ENCODE results near the gene NEURL1. TPM values are rescaled to one million over a fixed set of nuclear protein-coding genes. Genes with fewer than 3 reads are reported as not detected.

The NEURL1 gene
- total RNA-seq, 3 donors from 2014 or later (not counting 1 experiment from before 2014, with no cell fraction given) = 0.95 to 8.5 (median 1.5) TPM

DNA sequence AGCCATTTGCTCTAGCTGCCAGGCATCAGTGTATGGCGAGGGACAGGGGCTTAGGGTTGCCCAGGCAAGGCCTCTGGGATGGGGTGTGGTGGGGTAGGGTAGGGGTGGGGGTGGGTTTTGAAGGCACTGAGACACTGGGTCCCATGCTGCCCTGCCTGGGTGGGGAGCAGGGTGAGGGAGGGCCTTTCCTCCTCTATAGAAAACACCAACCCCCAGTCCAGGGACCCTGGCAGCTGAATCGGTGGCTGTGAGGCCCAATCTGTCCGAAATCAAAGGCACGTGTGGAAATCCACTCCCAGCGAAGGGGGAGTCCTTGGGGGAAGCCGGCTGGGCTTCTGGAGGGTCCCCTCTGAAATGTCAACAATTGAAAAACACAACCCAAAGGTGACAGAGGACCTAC is 106.4 kb downstream of the NEURL1 start:
- H3K4me3 ChIP-seq (ENCODE audit: low read length) = no peak overlapping the region
- 92% methylated on average over 6 of the region's 6 CpGs for WGBS (ENCODE audit: insufficient coverage)
- H3K27me3 ChIP-seq (ENCODE audit: control insufficient read depth, insufficient read depth, low read length) = no peaks in the 10 kb centered on the region
- Mint-ChIP-seq H3K4me3 (no peak overlapping the region), H3K9me3 (no peaks in the 10 kb centered on the region), H3K27ac (no peak overlapping the region), H3K36me3 (no peaks in the 10 kb centered on the region), H3K27me3 (ENCODE audit: low read depth in 2 of 2) (no peaks in the 10 kb centered on the region), H3K4me1 (no peaks in the 10 kb centered on the region)
- H3K9me3 ChIP-seq (ENCODE audit: control insufficient read depth, insufficient read depth, low read length) = no peaks in the 10 kb centered on the region
- no peak for DNase-seq
- no peaks in the 10 kb centered on the region for H3K36me3 ChIP-seq (ENCODE audit: control insufficient read depth, insufficient read depth, low read length)
- no peak overlapping the region for H3K27ac ChIP-seq (ENCODE audit: low read length)
- ATAC-seq = no peak
- H3K4me1 ChIP-seq (ENCODE audit: control insufficient read depth, insufficient read depth, low read length) = no peaks in the 10 kb centered on the region
- intact Hi-C loops (cut with micrococcal nuclease) = no loop called here
- no peak for TF ChIP-seq CTCF (IDR thresholded peaks at IDR 0.05)

GRCh38 chr10:103600325-103600724 is 106.8 kb downstream of the NEURL1 start:
- TF ChIP-seq CTCF (IDR thresholded peaks at IDR 0.05) = no peak
- Histone ChIP-seq H3K9me3 (ENCODE audit: control insufficient read depth, insufficient read depth, low read length) (no peaks in the 10 kb centered on the region), H3K4me3 (ENCODE audit: low read length) (no peak overlapping the region), H3K4me1 (ENCODE audit: control insufficient read depth, insufficient read depth, low read length) (no peaks in the 10 kb centered on the region), H3K36me3 (ENCODE audit: control insufficient read depth, insufficient read depth, low read length) (no peaks in the 10 kb centered on the region), H3K27me3 (ENCODE audit: control insufficient read depth, insufficient read depth, low read length) (no peaks in the 10 kb centered on the region), H3K27ac (ENCODE audit: low read length) (no peak overlapping the region)
- ATAC-seq (no peak), DNase-seq (no peak)
- no peaks in the 10 kb centered on the region for H3K36me3 Mint-ChIP-seq
- WGBS (ENCODE audit: insufficient coverage) = 96% methylated on average over 6 of the region's 6 CpGs
- no peaks in the 10 kb centered on the region for H3K27me3 Mint-ChIP-seq (ENCODE audit: low read depth in 2 of 2)
- H3K9me3 Mint-ChIP-seq = no peaks in the 10 kb centered on the region
- no peaks in the 10 kb centered on the region for H3K4me1 Mint-ChIP-seq
- intact Hi-C loops (cut with micrococcal nuclease) = no loop called here
- no peak overlapping the region for H3K27ac Mint-ChIP-seq
- no peak overlapping the region for H3K4me3 Mint-ChIP-seq

GRCh38 chr10:103600956-103601569 is 107.6 kb downstream of the NEURL1 start:
- Mint-ChIP-seq H3K27ac (no peak overlapping the region), H3K9me3 (no peaks in the 10 kb centered on the region), H3K27me3 (ENCODE audit: low read depth in 2 of 2) (no peaks in the 10 kb centered on the region), H3K4me3 (no peak overlapping the region), H3K4me1 (no peaks in the 10 kb centered on the region), H3K36me3 (no peaks in the 10 kb centered on the region)
- H3K9me3 ChIP-seq (ENCODE audit: control insufficient read depth, insufficient read depth, low read length) = no peaks in the 10 kb centered on the region
- TF ChIP-seq CTCF (IDR thresholded peaks at IDR 0.05) = no peak
- 92% methylated on average over 7 of the region's 7 CpGs for WGBS (ENCODE audit: insufficient coverage)
- ATAC-seq = no peak
- no peaks in the 10 kb centered on the region for H3K4me1 ChIP-seq (ENCODE audit: control insufficient read depth, insufficient read depth, low read length)
- H3K27ac ChIP-seq (ENCODE audit: low read length) = no peak overlapping the region
- intact Hi-C loops (cut with micrococcal nuclease) = no loop called here
- H3K36me3 ChIP-seq (ENCODE audit: control insufficient read depth, insufficient read depth, low read length) = no peaks in the 10 kb centered on the region
- H3K4me3 ChIP-seq (ENCODE audit: low read length) = no peak overlapping the region
- H3K27me3 ChIP-seq (ENCODE audit: control insufficient read depth, insufficient read depth, low read length) = no peaks in the 10 kb centered on the region
- no peak for DNase-seq

All from natural killer cell (primary cell).